ENCODE measurements around the gene LAMA2. TPM values are rescaled to one million over a fixed set of nuclear protein-coding genes. Genes with fewer than 3 reads are reported as not detected.

LAMA2 gene
- total and polyA plus RNA-seq, 2 of the 8 experiments (the other 6 are each of a cell fraction or from before 2014, with no cell fraction given): 1.3 to 3.8 TPM

DNA sequence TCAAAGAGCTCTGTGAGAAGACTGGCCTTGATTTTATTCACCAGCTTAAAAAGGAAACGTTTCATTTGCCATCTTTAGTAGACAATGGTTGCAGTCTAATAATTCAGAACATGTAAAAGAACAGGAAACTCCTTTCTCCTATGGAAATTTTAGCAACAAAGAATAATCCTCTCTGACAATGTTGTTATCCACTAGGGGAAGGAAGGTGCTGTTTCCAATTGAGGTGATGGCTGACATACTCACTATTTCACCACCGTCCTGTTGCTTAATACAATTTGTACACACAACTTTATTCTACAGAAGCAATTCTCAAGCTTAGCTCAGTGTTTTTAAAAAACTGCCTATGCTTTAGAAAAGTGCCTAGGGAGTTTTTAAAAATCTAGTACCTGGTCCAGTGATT is 634.4 kb downstream of the LAMA2 start:
- H2BK120ac ChIP-seq (replicated peaks; ENCODE audit: low read depth, low read length): no peak overlapping the region
- H4K20me1 ChIP-seq (replicated peaks in 1 of 2; ENCODE audit: control insufficient read depth in 1 of 2, insufficient read depth in 2 of 2, low read length in 2 of 2): no peaks in the 10 kb centered on the region
- no peak overlapping the region for H3K23ac ChIP-seq (ENCODE audit: insufficient read length)
- H3K23me2 ChIP-seq (ENCODE audit: low read depth, low read length): no peaks in the 10 kb centered on the region
- WGBS, 2 experiments (ENCODE audit: extremely low coverage in 1 of 2, insufficient coverage in 1 of 2, insufficient read length in 1 of 2, insufficient replicate concordance in 2 of 2, low coverage in 1 of 2, low lambda C conversion rate in 2 of 2, missing lambda C conversion rate in 1 of 2): 78% methylated on average over 2 of the region's 2 CpGs; no CpG with 5 or more reads in 1 of the 2 experiments
- H3K9ac ChIP-seq (replicated peaks in 1 of 4; ENCODE audit: extremely low read depth in 1 of 4, low read depth in 3 of 4, low read length in 3 of 4): no peak overlapping the region
- no peak overlapping the region for H3K4me3 ChIP-seq (ENCODE audit: extremely low read depth in 1 of 4, insufficient read depth in 2 of 4, low read depth in 3 of 4, low read length in 4 of 4)
- no peak overlapping the region for H2BK12ac ChIP-seq (ENCODE audit: low read depth, low read length)
- no peaks in the 10 kb centered on the region for H3K9me3 ChIP-seq (ENCODE audit: insufficient read depth in 2 of 2, low read depth in 1 of 2, low read length in 1 of 2)
- H3K79me1 ChIP-seq (ENCODE audit: low read depth, low read length): no peaks in the 10 kb centered on the region
- H3K18ac ChIP-seq (ENCODE audit: extremely low read depth, low read length): no peak overlapping the region
- no peak overlapping the region for H3K27ac ChIP-seq (ENCODE audit: low read depth, low read length)
- no peak overlapping the region for H2AFZ ChIP-seq (ENCODE audit: low read length)
- no peak overlapping the region for H3K14ac ChIP-seq (ENCODE audit: insufficient read length)
- POLR2A ChIA-PET (ENCODE audit: partially characterized antibody): no interaction called here
- H2BK20ac ChIP-seq (ENCODE audit: low read length): no peak overlapping the region
- no peak overlapping the region for H4K8ac ChIP-seq (ENCODE audit: extremely low read depth, insufficient read depth, low read length)
- no peak overlapping the region for H3K4me2 ChIP-seq (ENCODE audit: insufficient read depth in 1 of 2, low read depth in 2 of 2, low read length in 2 of 2)
- H2BK15ac ChIP-seq (ENCODE audit: low read length): no peak overlapping the region
- no peaks in the 10 kb centered on the region for H3K27me3 ChIP-seq (replicated peaks in 1 of 4; ENCODE audit: control insufficient read depth in 3 of 4, extremely low read depth in 1 of 4, insufficient read depth in 3 of 4, low read length in 3 of 4)
- H3K36me3 ChIP-seq (ENCODE audit: control insufficient read depth in 2 of 4, insufficient read depth in 4 of 4, low read length in 3 of 4): no peaks in the 10 kb centered on the region
- CTCF ChIA-PET (ENCODE audit: partially characterized antibody): interaction anchor here (0.6 to 8.9 kb wide), 9 partner anchors 16 to 1932 kb away, joined by 3 to 83 read pairs (median 4); no protein-coding TSS in a partner anchor
- no peaks in the 10 kb centered on the region for H3K4me1 ChIP-seq (replicated peaks in 1 of 4; ENCODE audit: control insufficient read depth in 3 of 4, insufficient read depth in 4 of 4, low read length in 3 of 4)
- TF ChIP-seq KDM4A (IDR thresholded peaks at IDR 0.05; ENCODE audit: low read depth, low read length, severe bottlenecking) (no peak), JUND (IDR thresholded peaks at IDR 0.05; ENCODE audit: low read length) (no peak), KDM5A (IDR thresholded peaks at IDR 0.05; ENCODE audit: low read length) (no peak), RAD21 (IDR thresholded peaks at IDR 0.05 in 1 of 2, conservative IDR thresholded peaks at IDR 0.05 in 1 of 2; ENCODE audit: low read depth in 2 of 2, low read length in 2 of 2) (no peak), KDM1A (IDR thresholded peaks at IDR 0.05; ENCODE audit: borderline replicate concordance, low read length) (no peak), RBBP5 (IDR thresholded peaks at IDR 0.05; ENCODE audit: borderline replicate concordance, low read depth, low read length) (no peak)
- TF ChIP-seq, protein P1, sequence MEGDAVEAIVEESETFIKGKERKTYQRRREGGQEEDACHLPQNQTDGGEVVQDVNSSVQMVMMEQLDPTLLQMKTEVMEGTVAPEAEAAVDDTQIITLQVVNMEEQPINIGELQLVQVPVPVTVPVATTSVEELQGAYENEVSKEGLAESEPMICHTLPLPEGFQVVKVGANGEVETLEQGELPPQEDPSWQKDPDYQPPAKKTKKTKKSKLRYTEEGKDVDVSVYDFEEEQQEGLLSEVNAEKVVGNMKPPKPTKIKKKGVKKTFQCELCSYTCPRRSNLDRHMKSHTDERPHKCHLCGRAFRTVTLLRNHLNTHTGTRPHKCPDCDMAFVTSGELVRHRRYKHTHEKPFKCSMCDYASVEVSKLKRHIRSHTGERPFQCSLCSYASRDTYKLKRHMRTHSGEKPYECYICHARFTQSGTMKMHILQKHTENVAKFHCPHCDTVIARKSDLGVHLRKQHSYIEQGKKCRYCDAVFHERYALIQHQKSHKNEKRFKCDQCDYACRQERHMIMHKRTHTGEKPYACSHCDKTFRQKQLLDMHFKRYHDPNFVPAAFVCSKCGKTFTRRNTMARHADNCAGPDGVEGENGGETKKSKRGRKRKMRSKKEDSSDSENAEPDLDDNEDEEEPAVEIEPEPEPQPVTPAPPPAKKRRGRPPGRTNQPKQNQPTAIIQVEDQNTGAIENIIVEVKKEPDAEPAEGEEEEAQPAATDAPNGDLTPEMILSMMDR (IDR thresholded peaks at IDR 0.05; ENCODE audit: control extremely low read depth in 1 of 3, insufficient read depth in 1 of 3, low read depth in 1 of 3, low read length in 3 of 3): no peak
- no peak overlapping the region for H4K5ac ChIP-seq (ENCODE audit: insufficient read length, low read depth, low read length)
- no peak overlapping the region for H3K4ac ChIP-seq (replicated peaks; ENCODE audit: insufficient read length, low read depth, low read length)
- FAIRE-seq: no peak
- no peak for DNase-seq (ENCODE audit: low read depth in 1 of 2, low spot score in 2 of 2)
- H4K91ac ChIP-seq (replicated peaks; ENCODE audit: insufficient read length, low read length): no peak overlapping the region
- no peak overlapping the region for H3K56ac ChIP-seq (replicated peaks; ENCODE audit: insufficient read length, low read depth, low read length)
- H2BK5ac ChIP-seq (ENCODE audit: low read depth, low read length): no peak overlapping the region
- no peak overlapping the region for H2AK5ac ChIP-seq (ENCODE audit: low read depth, low read length)
- H3K79me2 ChIP-seq (ENCODE audit: control insufficient read depth in 1 of 2, insufficient read depth in 2 of 2, low read length in 2 of 2): no peaks in the 10 kb centered on the region
